ENCODE measurements around the gene ITSN1. TPM values are rescaled to one million over a fixed set of nuclear protein-coding genes. Genes with fewer than 3 reads are reported as not detected.

The ITSN1 gene
- total RNA-seq, 4 donors from 2014 or later = 29.6 to 42.2 (median 41.1) TPM

DNA sequence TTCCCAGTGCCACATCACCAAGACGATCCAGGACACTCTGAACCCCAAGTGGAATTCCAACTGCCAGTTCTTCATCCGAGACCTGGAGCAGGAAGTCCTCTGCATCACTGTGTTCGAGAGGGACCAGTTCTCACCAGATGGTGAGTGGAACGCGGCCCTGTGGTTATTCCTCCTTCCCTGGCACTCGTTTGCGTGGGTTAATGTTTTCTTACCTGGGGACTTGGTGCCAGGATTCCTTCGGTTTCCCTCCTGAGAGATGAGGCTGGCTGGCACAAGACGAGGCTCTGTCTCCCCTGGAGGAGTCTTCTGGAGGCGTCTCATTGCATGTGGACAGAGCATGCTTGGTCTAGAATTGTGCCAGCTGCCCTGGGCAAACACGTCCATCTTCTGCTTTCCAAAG lies 244.0 kb downstream of the ITSN1 start:
- intact Hi-C loops (cut with DNase I) = no loop called here
- no peaks in the 10 kb centered on the region for H3K36me3 ChIP-seq
- 93 to 94% methylated on average over 11 of the region's 11 CpGs for WGBS, 2 donors
- no peaks in the 10 kb centered on the region for H3K9me3 ChIP-seq
- H3K4me1 ChIP-seq = peaks cover 0 to 4% of the 10 kb centered on the region in 2 donors
- H3K27ac ChIP-seq = no peak overlapping the region
- no peak for DNase-seq
- no peak overlapping the region for H3K4me3 ChIP-seq (replicated peaks in 1 of 3)
- no peaks in the 10 kb centered on the region for H3K27me3 ChIP-seq
- no peak for TF ChIP-seq CTCF (IDR thresholded peaks at IDR 0.05)
- no peak for TF ChIP-seq POLR2A (IDR thresholded peaks at IDR 0.05)

DNA sequence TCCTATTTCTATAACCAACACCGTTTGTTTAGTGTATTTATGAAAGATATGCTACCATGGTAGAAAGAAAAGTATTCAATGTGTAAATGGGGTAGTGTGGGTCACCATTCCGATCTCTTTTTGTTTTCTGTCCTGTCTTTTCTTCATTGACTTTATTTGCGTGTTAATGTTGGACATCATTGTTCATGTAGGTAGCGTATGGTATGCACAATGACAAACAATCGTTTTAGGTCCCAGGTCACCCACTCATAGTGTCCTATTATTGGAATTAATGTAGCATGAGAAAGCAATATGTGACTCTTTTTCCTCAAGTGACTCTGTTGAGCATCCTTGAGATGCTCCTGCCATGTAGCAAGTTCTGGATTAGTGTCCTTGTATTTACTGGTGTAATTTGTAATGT lies 247.9 kb downstream of the ITSN1 start:
- Histone ChIP-seq H3K4me1 (peaks cover 3% of the 10 kb centered on the region in 2 donors), H3K36me3 (no peaks in the 10 kb centered on the region), H3K27ac (no peak overlapping the region), H3K4me3 (replicated peaks in 1 of 3) (no peak overlapping the region), H3K27me3 (no peaks in the 10 kb centered on the region), H3K9me3 (no peaks in the 10 kb centered on the region)
- intact Hi-C loops (cut with DNase I) = loop anchor here (5.0 kb wide), 1 partner anchor 238 kb away; no protein-coding TSS in a partner anchor
- TF ChIP-seq CTCF (IDR thresholded peaks at IDR 0.05) = no peak
- no peak for TF ChIP-seq POLR2A (IDR thresholded peaks at IDR 0.05)
- no peak for DNase-seq
- 93 to 96% methylated on average over 5 of the region's 5 CpGs for WGBS, 2 donors

- no peaks in the 10 kb centered on the region for H3K36me3 ChIP-seq
- no peak overlapping the region for H3K27ac ChIP-seq
- no peak for DNase-seq
- peaks cover 3% of the 10 kb centered on the region in 2 donors for H3K4me1 ChIP-seq
- H3K4me3 ChIP-seq (replicated peaks in 1 of 3) = no peak overlapping the region
- TF ChIP-seq CTCF (IDR thresholded peaks at IDR 0.05) (no peak), POLR2A (IDR thresholded peaks at IDR 0.05) (no peak)
- H3K9me3 ChIP-seq = no peaks in the 10 kb centered on the region
- WGBS, 2 donors = 78 to 82% methylated on average over 8 of the region's 8 CpGs
- H3K27me3 ChIP-seq = no peaks in the 10 kb centered on the region
- intact Hi-C loops (cut with DNase I) = loop anchor here (5.0 kb wide), 1 partner anchor 241 kb away; no protein-coding TSS in a partner anchor
Measured at GRCh38 chr21:33892853-33893252, 250.6 kb downstream of the ITSN1 start.

GRCh38 chr21:33893917-33894316 lies 251.6 kb downstream of the ITSN1 start:
- H3K9me3 ChIP-seq = no peaks in the 10 kb centered on the region
- intact Hi-C loops (cut with DNase I) = loop anchor here (5.0 kb wide), 1 partner anchor 242 kb away; no protein-coding TSS in a partner anchor
- WGBS, 2 donors = 90 to 94% methylated on average over 4 of the region's 4 CpGs
- H3K4me3 ChIP-seq (replicated peaks in 1 of 3) = no peak overlapping the region
- no peaks in the 10 kb centered on the region for H3K36me3 ChIP-seq
- no peak for TF ChIP-seq CTCF (IDR thresholded peaks at IDR 0.05)
- no peak for TF ChIP-seq POLR2A (IDR thresholded peaks at IDR 0.05)
- no peak overlapping the region for H3K27ac ChIP-seq
- H3K4me1 ChIP-seq = peaks cover 3% of the 10 kb centered on the region in 2 donors
- H3K27me3 ChIP-seq = no peaks in the 10 kb centered on the region
- no peak for DNase-seq

DNA sequence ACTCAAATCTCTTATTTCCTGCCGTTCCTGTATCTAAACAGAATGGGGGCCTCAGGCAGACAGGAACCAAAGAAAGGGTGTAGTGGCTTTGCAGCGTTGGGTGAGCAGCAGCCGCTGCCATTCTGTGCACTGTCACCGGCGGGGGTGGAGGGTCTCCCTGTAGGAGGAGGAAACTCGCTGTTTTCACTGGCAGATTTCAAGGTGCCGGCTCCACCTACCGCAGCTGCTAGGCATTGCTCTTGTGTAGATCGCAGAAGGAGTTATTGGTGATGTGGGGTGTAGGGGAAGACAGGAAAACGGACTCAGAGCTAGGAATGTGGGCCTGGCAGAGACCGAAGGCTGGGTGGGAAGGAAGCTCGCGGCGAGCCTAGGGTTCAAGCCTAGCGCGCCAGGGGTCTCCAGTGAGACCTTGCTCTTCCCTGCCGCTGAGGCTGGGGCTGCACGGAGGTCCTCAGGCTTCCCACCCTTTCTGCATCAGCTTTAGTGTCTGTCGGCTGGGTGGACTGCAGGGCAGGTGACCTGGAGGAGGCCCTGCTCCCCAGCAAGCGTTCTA lies 252.5 kb downstream of the ITSN1 start:
- DNase-seq = peak; percentile 84 to 86
- no peaks in the 10 kb centered on the region for H3K36me3 ChIP-seq
- intact Hi-C loops (cut with DNase I) = loop anchor here (5.0 kb wide), 1 partner anchor 243 kb away; no protein-coding TSS in a partner anchor
- no peaks in the 10 kb centered on the region for H3K27me3 ChIP-seq
- peaks cover 3% of the 10 kb centered on the region in 2 donors for H3K4me1 ChIP-seq
- H3K4me3 ChIP-seq (replicated peaks in 1 of 3) = no peak overlapping the region
- no peak overlapping the region for H3K27ac ChIP-seq
- 4 to 5% methylated on average over 14 to 20 of the region's 20 CpGs for WGBS, 2 donors
- no peaks in the 10 kb centered on the region for H3K9me3 ChIP-seq
- TF ChIP-seq POLR2A (IDR thresholded peaks at IDR 0.05) (no peak), CTCF (IDR thresholded peaks at IDR 0.05) (peak; percentile 43 to 89 (median 78))

Data from thyroid gland (tissue), 4 donors.